ENCODE results near the gene APBA2. TPM values are rescaled to one million over a fixed set of nuclear protein-coding genes. Genes with fewer than 3 reads are reported as not detected.
"Not testable (repeated sequence)": the region's sequence is repeated elsewhere in the genome, so short reads cannot be mapped to it uniquely, and the experiment has no call there.

Gene APBA2
- polyA plus RNA-seq (ENCODE audit: insufficient read length), result 12.6 TPM
- long read RNA-seq, donor 1, result 0 reads
- long read RNA-seq, donor 2, result 0 reads
- long read RNA-seq, donor 3, result 0 reads
- long read RNA-seq, donor 4, result 0 reads
- long read RNA-seq, donor 5, partial matches to known transcripts, result 5 of 5 reads
- long read RNA-seq, donor 5, other reads (novel, unspliced or antisense), result 0 of 5 reads
- long read RNA-seq, donor 6, result 0 reads
- long read RNA-seq, donor 7, result 0 reads
- long read RNA-seq, donor 8, result 0 reads

DNA sequence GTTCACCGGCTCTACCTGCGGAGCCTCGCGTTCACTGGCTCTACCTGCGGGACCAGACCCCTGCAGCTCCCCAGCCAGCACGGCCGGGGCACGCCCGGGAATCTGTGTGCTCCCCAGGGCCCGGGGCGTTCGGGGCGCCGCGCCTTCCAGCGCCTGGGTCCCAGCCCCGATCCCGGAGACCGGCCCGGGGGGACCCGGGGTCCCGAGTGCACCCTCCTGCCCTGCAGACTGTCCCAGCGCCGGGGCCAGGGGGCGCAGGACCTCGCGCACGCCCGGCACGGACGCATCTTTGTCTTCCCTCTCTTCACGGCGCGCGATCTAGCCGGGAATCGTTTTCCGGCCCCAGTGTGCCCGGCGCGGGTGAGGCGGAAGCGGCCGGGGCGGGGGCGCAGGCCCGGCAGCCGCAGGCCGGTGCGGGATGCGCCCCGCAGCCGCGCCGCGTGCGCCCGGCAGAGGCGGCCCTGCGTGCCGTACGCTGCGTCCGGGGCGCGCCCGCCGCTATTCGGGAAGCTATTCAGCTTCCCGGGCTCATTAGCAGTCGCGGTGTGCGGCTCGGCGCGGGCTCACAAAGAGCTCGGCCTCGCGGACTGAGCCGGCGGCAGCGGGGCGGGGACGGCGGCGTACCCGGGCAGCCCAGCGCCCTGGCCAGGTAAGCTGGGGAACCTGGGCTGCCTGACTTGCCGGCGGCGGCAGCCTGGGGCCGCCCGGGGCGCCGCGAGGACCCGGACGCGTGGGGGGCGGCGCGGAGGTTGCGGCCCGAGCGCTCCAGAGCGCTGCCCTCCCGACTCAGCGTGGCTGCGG is at the start of gene APBA2:
Gene APBA2 (plus strand): TSS at position 345 of the 801 bp plus-strand sequence. CDS start 167,911 bp downstream, outside the sequence.
- DNase-seq, result no peak

DNA sequence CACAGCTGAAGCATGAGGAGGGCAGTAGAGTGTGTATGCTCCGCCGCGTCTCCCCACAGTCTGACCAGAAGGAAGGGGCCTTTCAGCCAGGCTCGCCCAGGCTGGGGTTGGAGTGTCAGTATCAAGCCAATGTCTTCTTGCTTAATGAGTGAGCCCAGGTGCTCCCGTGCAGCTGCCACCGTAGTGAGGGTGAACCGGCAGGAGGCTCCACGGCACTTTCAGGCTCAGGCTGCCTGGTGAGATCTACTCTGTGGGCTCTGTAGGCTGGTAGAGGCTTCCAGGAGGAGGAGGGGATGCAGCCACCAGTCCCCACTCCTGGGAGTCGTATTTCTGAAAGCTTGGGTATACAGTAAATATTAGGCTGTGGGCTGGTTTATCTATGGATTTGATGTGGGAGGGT is 45.5 kb upstream of the APBA2 start:
- DNase-seq, result not testable (repeated sequence)

DNA sequence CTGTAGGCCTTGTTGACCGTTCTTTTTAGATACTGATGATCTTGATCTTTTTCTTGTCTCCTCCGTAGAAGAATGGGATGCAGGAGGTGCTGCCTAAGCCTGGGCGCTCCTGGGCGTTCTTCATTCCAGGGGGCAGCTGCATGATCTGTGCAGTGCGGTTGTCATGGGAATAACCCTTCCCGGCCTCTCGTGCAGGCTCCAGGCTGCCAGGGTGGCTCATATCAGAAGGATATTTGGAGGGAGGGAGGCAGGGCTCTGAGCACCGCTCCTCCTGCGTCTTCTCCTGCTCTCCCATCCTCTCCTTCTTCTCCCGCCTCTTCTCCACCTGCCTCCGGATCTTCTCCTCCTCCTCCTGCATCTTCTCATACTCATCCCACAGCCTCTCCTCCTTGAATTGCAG is 43.6 kb upstream of the APBA2 start:
- not testable (repeated sequence) for DNase-seq

DNA sequence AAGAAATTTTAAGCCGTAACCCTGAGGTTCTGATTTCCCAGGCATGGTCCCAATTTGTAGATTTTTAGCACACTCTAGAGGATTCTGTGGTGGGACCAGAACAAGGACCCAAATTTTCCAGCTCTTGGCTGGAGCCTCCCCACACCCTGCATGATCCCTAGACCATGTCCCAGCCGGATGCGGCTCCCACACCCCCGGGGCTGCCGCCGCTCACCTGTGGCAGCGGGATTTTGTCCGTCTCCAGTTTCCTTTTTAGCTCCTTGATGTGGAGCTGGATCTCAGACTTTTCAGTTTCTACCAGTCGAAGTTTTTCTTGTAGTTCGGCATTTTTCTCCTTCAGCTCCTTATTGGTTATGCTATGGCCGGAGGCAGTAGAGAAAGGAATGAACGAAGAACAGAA is 42.3 kb upstream of the APBA2 start:
- not testable (repeated sequence) for DNase-seq

DNA sequence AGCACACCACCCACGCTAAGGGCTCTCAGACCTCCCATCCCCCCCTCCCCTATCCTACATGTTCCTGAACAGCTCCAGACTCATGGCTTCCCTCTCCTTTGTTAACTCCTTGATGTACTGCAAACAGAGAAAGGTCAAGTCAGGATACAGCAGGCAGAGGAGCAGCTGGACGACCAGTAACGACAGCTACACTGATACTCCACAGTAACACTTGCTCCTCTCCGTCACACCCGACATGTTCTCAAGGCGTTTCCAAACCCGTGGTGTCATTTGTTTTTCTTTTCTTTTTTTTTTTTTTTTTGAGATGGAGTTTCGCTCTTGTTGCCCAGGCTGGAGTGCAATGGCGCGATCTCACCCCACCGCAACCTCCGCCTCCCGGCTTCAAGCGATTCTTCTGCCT is 41.6 kb upstream of the APBA2 start:
- not testable (repeated sequence) for DNase-seq

DNA sequence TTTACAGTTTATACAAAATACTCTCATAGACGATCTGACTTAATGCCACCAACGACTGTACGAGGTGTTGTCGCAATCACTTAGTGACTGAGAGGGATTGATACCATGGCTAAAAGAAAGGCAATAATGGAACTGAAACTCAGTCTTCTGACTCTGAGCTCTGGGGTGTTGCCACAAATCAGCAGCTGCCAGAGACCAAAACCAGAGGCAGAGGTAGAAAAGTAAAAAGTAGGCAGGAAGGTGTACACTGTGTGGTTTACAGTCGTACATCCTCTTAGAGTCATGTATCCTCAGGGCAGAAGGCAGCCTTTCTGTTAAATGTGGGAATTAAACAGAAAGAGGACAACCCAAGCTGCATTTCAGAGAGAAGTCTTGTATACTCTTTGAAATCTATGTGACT is 38.5 kb upstream of the APBA2 start:
- DNase-seq, result not testable (repeated sequence)

DNA sequence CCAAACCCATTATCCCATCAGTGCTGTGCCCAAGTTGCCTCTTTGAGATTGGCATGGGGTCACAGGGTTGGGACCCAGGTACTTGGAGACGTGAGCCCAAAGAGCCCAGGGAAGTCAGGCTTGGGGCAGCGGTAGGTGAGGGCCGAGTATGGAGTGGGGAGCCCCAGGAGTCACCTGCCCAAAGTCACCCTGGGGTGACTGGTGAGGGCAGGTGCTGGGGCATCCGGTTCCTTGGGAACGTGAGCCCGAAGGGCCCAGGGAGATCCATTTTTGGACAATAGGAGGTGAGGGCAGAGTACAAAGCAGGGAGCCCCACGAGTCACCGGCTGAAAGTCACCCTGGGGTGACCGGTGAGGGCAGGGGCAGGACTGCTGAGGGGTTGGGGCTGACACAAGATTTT is 37.8 kb upstream of the APBA2 start:
- not testable (repeated sequence) for DNase-seq

DNA sequence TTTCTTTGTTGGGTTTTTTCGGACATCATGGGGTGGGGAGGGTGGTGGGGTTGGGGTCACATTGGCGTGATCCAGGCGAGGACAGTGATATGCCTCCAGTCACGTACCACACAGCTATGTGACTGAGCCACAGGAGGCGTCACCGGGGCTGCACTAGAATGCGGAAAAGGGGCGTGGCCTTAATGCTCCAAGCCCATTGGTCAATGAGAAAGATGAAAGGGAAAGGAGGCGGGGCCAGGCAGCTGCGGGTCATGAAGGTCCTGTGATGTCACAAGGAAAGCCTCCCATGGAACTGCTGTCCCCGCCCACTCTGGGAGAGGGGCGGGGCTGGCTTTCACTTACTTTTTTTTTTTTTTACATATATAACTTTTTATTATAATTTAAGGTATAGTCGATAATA is 37.3 kb upstream of the APBA2 start, which contains the start of gene GOLGA6L7:
Gene GOLGA6L7 (minus strand): TSS at position 124 of the 400 bp plus-strand sequence. CDS start 95 bp downstream, at position 29.
- DNase-seq, result not testable (repeated sequence)

DNA sequence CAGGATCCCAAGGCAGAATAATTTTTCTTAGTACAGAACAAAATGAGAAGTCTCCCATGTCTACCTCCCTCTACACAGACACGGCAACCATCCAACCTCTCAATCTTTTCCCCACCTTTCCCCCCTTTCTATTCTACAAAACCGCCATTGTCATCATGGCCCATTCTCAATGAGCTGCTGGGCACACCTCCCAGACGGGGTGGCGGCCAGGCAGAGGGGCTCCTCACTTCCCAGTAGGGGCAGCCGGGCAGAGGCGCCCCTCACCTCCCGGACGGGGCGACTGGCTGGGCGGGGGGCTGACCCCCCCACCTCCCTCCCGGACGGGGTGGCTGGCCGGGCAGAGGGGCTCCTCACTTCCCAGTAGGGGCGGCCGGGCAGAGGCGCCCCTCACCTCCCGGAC is 36.5 kb upstream of the APBA2 start:
- DNase-seq, result not testable (repeated sequence)

DNA sequence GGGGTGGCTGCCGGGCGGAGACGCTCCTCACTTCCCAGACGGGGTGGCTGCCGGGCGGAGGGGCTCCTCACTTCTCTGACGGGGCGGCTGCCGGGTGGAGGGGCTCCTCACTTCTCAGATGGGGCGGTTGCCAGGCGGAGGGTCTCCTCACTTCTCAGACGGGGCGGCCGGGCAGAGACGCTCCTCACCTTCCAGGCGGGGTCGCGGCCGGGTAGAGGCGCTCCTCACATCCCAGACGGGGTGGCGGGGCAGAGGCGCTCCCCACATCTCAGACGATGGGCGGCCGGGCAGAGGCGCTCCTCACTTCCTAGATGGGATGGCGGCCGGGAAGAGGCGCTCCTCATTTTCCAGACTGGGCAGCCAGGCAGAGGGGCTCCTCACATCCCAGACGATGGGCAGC is 36.0 kb upstream of the APBA2 start:
- not testable (repeated sequence) for DNase-seq

DNA sequence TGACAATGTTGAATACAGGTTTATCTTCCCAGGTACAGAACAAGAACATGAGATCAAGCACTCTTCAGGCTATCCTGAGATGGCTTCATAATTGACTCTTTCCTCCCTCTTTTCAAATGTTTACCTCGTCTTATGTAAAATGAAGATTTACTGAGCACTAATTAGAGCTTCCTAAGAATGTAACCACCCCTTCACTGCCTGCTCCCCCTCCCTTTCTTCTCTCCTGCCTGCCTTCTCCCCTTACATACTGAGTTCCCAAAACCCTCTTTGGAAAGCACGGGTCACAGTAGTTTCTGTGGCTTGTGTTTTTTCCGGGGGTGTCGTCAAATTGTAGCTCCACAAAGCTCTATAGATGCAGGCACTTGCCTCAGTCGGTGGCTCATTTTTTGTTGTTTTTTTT is 32.1 kb upstream of the APBA2 start:
- DNase-seq, result not testable (repeated sequence)

DNA sequence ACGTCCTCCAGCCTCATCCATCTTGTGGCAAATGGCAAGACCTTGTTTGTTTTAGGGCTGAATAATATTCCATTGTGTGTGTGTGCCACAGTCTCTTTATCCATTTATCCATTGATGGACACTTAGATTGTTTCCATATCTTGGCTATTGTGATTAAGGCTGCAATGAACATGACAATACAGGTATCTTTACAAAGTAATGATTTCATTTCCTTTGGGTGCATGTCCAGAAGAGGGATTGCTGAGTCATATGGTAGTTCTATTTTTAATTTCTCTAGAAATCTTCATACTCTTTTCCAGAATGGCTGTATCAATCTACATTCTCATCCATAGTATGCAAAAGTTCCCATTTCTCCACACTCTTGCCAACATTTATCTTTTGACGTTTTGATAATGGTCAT is 31.2 kb upstream of the APBA2 start:
- not testable (repeated sequence) for DNase-seq

DNA sequence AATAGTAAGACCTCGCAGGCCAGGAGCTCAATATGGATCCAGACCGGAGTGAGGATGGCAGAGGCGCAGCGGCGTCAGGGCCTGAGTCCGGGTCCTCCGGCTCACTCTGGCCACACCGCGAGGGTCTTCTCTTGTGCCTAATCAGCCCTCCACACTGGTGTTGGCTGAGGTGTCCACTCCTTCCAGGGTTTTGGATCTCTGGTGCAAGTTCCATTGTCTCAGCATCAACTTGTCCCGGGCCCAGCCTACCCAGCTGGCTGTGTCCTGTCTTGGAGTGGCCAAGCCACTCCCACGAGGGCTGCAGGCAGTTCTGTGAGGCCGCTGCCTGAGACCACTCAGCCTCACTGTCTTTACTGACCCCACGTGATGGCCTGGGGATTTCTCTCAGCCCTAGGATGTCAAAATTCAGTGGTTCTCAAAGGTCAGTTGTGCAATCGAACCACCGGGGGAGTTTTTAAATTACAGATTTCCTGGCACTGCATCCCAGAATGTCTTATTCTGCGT is 24.7 kb upstream of the APBA2 start:
- no peak for DNase-seq

DNA sequence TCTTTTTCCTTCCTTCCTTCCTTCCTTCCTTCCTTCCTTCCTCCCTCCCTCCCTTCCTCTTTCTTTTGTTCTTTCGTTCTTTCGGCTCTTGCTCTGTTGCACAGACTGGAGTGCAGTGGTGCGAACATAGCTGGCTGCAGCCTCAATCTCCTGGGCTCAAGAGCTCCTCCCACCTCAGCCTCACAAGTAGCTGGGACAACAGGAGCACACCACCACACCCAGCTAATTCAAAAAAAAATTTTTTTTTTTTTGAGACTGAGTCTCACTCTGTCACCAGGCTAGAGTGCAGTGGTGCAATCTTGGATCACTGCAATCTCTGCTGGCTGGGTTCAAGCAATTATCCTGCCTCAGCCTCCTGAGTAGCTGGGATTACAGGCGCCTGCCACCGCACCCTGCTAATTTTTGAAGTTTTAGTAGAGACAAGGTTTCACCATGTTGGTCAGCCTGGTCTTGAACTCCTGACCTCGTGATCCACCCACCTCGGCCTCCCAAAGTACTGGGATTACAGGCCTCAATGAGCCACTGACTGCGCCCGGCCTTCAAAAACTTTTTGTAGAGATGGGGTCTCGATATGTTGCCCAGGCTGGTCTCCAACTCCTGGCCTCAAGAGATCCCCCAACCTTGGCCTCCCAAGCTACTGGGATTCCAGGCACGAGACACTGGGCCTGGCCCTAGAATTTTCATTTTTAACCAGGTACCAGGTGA is 24.0 kb upstream of the APBA2 start:
- not testable (repeated sequence) for DNase-seq

DNA sequence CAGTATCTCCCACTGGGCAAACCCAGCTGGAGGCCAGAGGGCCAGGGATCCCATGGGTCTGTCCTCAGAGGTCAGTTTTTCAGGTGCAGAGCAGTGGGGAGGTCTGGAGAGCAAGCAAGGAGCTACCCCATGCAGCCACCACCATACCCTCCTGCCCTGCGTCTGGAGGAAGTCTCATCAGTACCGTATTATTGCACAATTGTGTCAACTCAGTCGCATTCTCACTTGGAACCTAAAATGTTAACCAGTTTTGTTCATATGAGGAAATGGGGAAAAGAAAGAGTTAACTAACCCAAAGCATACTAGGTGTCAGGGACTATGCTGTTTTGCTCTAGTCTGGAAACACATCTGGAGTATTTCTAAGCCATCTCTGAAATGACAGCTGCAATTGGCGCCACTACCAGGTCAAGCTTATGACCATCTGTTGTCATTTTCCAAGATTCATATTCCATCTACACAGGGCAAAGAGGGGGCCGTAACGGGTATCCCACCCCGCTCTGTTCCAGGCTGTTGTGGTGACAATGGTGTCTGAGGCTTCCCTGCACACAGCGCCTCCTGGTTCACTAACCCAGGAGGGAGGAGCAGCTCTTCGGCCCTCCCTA is 16.9 kb upstream of the APBA2 start:
- no peak for DNase-seq

DNA sequence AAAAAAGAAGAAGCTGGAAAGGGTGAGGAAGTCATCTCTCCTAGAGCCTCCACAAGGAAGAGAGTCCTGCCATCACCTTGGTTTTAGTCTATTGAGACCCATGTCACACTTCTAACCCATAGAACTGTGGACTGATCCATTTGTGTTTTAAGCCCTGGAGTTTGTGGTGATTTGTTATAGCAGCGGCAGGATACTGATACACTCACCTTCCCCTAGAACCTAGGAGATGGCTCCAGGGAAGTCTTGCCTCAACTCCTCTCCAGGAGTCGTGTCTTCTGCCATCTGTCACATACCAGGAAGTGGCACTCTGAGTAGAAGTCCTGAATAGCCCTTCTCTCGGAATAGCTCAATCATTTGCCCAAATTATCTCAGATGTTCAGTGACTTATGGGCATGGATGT is 14.6 kb upstream of the APBA2 start:
- DNase-seq, result no peak

DNA sequence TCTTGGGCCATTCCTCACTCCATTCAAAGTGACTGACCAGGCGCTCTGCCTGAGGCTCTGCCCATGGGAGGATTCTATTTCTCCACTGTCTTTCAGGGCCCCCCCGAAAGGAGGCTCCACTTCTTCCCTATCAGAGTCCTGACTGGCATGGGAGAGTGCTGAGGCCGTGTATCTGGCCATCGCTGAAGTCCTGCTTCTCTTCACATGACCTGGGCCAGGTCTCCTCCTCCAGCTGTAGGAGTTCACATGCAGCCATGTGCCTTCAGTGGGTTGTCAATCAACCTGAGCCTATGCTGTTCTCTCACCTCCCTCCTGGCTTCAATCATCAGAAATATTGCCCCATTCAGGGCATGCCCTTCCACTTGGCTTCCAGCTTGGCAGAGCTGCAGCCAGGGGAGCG is 12.8 kb upstream of the APBA2 start:
- no peak for DNase-seq

DNA sequence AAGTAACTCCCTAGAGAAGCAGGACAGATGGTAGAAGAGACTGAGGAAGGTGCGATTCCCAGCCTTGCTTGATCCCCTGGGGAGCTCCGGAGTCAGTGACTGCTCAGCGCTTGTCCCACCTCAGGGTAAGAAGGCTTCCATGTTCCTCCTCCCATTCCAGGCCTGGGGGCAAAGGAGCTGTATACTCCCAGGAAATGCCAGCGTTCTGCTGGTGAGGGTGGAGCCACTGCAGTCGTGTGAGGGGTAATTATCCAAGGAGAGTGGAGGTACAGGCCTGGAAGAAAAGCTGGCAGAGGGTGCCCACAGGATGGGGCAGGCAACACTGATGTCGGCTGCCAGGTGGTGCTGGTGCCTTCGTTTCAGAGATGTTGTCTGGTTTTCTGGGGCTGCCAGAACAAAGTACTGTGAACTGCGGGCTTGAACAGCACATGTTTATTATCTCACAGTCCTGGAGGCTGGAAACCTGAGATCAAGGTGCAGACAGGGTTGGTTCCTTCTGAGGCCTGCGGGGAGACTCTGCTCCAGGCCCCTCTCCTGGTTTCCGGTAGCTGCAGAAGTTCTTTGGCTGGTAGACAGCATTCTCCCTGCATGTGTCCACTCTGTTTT is 12.1 kb upstream of the APBA2 start:
- no peak for DNase-seq

DNA sequence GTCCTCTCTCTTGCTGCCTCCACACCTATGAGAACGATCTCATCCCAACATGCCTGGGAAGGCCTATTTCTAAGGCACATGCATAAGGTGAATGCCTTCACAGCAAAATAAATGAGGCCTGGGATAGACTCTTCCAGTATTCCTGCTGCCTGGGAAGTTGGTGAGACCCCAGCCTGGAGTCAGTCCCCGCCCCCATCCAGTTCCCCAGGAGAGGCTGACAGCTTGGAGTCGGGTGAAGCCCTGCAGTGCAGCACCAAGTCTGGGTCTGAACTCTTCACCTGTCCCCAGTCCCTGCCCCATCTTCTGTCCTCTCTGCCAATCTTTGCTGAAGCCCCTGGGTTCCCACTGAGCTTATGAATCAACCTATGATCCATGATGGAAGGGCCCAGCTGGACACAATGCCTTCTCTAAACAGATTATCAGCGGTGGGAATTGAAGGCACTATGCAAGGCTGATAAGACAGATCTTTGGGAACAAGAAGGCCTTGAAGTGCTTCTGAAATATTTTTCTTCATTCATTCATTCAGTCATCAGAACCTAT is 10.2 kb upstream of the APBA2 start:
- no peak for DNase-seq

DNA sequence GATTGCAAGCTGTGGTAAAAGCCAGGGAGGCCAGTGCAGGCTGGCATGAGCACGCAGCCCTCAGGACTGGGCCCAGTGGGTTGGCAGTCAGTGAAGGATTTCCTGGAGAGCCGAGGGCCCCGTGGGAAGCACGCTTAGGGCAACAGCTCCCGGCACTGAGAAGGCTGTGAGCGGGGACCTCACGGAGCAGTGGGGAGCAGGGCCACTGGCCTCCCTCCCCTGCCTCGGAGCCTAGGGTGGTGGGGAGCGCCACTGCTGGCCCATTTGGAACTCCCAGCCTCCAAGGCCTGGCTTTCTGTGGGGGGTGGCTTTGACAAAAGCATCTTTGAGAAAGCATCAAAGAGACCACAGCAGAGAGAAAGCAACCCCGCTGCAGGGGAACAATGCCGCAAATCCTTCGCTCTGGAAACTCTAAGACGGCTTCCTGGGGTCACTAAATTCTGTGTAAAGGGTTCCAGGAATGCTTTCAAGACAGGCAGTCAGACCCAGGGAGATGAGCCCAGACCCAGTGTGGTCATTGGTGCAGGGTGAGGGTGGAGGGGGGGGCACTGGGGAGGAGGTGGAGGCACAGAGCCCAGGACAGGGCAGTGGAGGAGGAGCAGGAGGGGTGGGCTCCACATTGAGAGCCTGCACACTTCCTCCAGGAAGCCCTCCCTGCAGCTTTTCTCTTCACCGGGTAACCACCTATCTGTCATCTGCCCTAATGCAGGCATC is 9.5 kb upstream of the APBA2 start:
- no peak for DNase-seq

DNA sequence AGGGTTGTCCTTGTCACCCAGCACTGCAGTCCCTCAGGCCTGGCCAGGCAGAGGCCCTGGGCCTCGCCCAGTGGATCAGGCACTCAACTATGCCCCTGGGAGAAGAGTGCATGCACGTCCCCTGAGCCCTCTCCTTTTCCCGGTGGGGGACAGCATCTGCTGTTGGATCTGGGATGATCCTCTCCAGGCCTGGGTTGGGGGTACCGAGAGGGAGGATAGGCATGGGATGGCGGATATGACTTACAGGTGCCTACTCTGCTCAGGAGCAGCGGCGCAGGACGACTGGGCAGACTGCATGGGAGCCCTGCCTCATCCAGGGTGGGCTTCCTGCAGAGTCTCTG is 9.0 kb upstream of the APBA2 start:
- DNase-seq, result no peak

All from left kidney (tissue), 8 donors.